IMR-90 (cell line): ENCODE results near the gene KIRREL2. TPM values are rescaled to one million over a fixed set of nuclear protein-coding genes. Genes with fewer than 3 reads are reported as not detected.

Experiments
- ATAC-seq: fragments of 200-7000 bp; cut with Tn5 transposase; 2 replicates; pipeline ENCODE4 v1.9.1; 2020; ENCODE audit warnings: low read depth, mild to moderate bottlenecking, moderate library complexity
- BruUV-seq: library from RNA; stranded (reverse); fragments of 400-500 nt; replicated peaks from 2 replicates; lab custom pipeline; 2021; lab: Mats Ljungman, UMichigan
- CTCF ChIA-PET: fragments of 300-600 bp; formaldehyde crosslinking; extraction: SDS; loops from one replicate; lab custom pipeline; 2021; ENCODE audit warnings: antibody characterized with exemption; lab: Yijun Ruan, JAX
- POLR2A ChIA-PET: fragments of 300-600 bp; sonication (Branson Sonifier 250); formaldehyde crosslinking; loops from one replicate; lab custom pipeline; 2022; ENCODE audit warnings: antibody characterized with exemption; ENCODE audit not compliant: unreplicated experiment; lab: Charles Lee
- DNase-seq: peaks from one replicate; pipeline ENCODE4 v3.0.0; 2013
- H2AFZ ChIP-seq: replicated peaks from 2 replicates; pipeline ENCODE3; 2013; ENCODE audit warnings: low read length, mild to moderate bottlenecking; ENCODE audit not compliant: poor library complexity
- H2AK5ac ChIP-seq: 2 replicates; pipeline ENCODE4 v1.6.1; 2013; ENCODE audit warnings: low read depth, low read length, inconsistent platforms
- H2AK9ac ChIP-seq: replicated peaks from 2 replicates; pipeline ENCODE3; 2013; ENCODE audit warnings: mild to moderate bottlenecking, low read depth, low read length, moderate library complexity; ENCODE audit not compliant: poor library complexity
- H2BK120ac ChIP-seq: 2 replicates; pipeline ENCODE4 v1.6.1; 2013; ENCODE audit warnings: low read depth, low read length, inconsistent platforms
- H2BK15ac ChIP-seq: 3 replicates; pipeline ENCODE4 v1.6.1; 2013; ENCODE audit warnings: low read depth, low read length, inconsistent platforms
- H2BK20ac ChIP-seq: 2 replicates; pipeline ENCODE4 v1.6.1; 2013; ENCODE audit warnings: low read depth, mild to moderate bottlenecking, inconsistent platforms, low read length, moderate library complexity
- H2BK5ac ChIP-seq: 2 replicates; pipeline ENCODE4 v1.6.1; 2013; ENCODE audit warnings: mild to moderate bottlenecking, low read depth, low read length, inconsistent platforms; ENCODE audit not compliant: poor library complexity, severe bottlenecking
- H3K14ac ChIP-seq: replicated peaks from 2 replicates; pipeline ENCODE4 v1.6.1; 2013; ENCODE audit warnings: low read depth, low read length, inconsistent platforms
- H3K18ac ChIP-seq: 2 replicates; pipeline ENCODE4 v1.6.1; 2013; ENCODE audit warnings: low read depth, low read length, control low read depth
- H3K23ac ChIP-seq: 2 replicates; pipeline ENCODE4 v1.6.1; 2013; ENCODE audit warnings: low read depth, low read length, inconsistent platforms
- H3K27ac ChIP-seq: 2 replicates; pipeline ENCODE4 v1.5.1; 2013; ENCODE audit warnings: mild to moderate bottlenecking, control low read depth, low read length; ENCODE audit not compliant: insufficient read depth
- H3K27me3 ChIP-seq: 2 replicates; pipeline ENCODE4 v1.6.1; 2013; ENCODE audit warnings: low read length; ENCODE audit not compliant: control insufficient read depth, insufficient read depth
- H3K36me3 ChIP-seq: 2 replicates; pipeline ENCODE4 v1.6.1; 2013; ENCODE audit warnings: low read length, mixed read lengths; ENCODE audit not compliant: control insufficient read depth, insufficient read depth
- H3K4ac ChIP-seq: 2 replicates; pipeline ENCODE4 v1.6.1; 2013; ENCODE audit warnings: low read depth, low read length, inconsistent platforms
- H3K4me1 ChIP-seq: 2 replicates; pipeline ENCODE4 v1.6.1; 2013; ENCODE audit warnings: low read length, mixed read lengths; ENCODE audit not compliant: control insufficient read depth, insufficient read depth
- H3K4me2 ChIP-seq: 2 replicates; pipeline ENCODE4 v1.6.1; 2013; ENCODE audit warnings: low read depth, mild to moderate bottlenecking, control low read depth, low read length, moderate library complexity
- H3K4me3 ChIP-seq: 2 replicates; pipeline ENCODE4 v1.5.1; 2013; ENCODE audit warnings: low read depth, mild to moderate bottlenecking, control low read depth, low read length, moderate library complexity; ENCODE audit not compliant: insufficient read depth
- H3K56ac ChIP-seq: 2 replicates; pipeline ENCODE4 v1.6.1; 2013; ENCODE audit warnings: low read length, inconsistent platforms; ENCODE audit not compliant: insufficient read depth; ENCODE audit errors: extremely low read depth
- H3K79me1 ChIP-seq, 2 experiments: 2 replicates each; pipeline ENCODE4 v1.6.1; 2013; ENCODE audit warnings: low read length in 2 of 2, inconsistent platforms in 1 of 2, low read depth in 1 of 2
- H3K9ac ChIP-seq: 2 replicates; pipeline ENCODE4 v1.6.1; 2013; ENCODE audit warnings: low read depth, low read length, control low read depth
- H3K9me1 ChIP-seq: 2 replicates; pipeline ENCODE4 v1.6.1; 2013; ENCODE audit warnings: low read length, inconsistent platforms; ENCODE audit not compliant: insufficient read depth
- H3K9me3 ChIP-seq: 2 replicates; pipeline ENCODE4 v1.6.1; 2013; ENCODE audit warnings: low read length; ENCODE audit not compliant: control insufficient read depth, insufficient read depth
- H4K20me1 ChIP-seq: 2 replicates; pipeline ENCODE4 v1.6.1; 2013; ENCODE audit warnings: low read length, inconsistent platforms; ENCODE audit not compliant: insufficient read depth
- H4K5ac ChIP-seq: 2 replicates; pipeline ENCODE4 v1.6.1; 2013; ENCODE audit warnings: mild to moderate bottlenecking, low read depth, low read length, control low read depth
- H4K8ac ChIP-seq, 2 experiments: 2 replicates each; pipeline ENCODE4 v1.6.1; 2013; ENCODE audit warnings: low read depth in 2 of 2, low read length in 2 of 2, control low read depth in 1 of 2, inconsistent platforms in 1 of 2
- H4K91ac ChIP-seq: 2 replicates; pipeline ENCODE4 v1.6.1; 2013; ENCODE audit warnings: low read depth, low read length, inconsistent platforms; ENCODE audit not compliant: insufficient read depth
- BHLHE40 ChIP-seq: fragments of 150-350 bp; IDR thresholded peaks from 2 replicates; pipeline ENCODE4 v1.6.1; 2016; ENCODE audit warnings: mild to moderate bottlenecking, low read depth, low read length
- CEBPB ChIP-seq: IDR thresholded peaks from 2 replicates; pipeline ENCODE4 v1.6.1; 2012; ENCODE audit warnings: low read depth, low read length, improper control_type of control experiment
- FOS ChIP-seq: fragments of 150-350 bp; IDR thresholded peaks from 2 replicates; pipeline ENCODE4 v1.6.1; 2016; ENCODE audit warnings: low read depth, low read length
- MAFK ChIP-seq: IDR thresholded peaks from 2 replicates; pipeline ENCODE4 v1.6.1; 2012; ENCODE audit warnings: low read depth, low read length, improper control_type of control experiment
- RCOR1 ChIP-seq: IDR thresholded peaks from 2 replicates; pipeline ENCODE4 v1.6.1; 2012; ENCODE audit warnings: mild to moderate bottlenecking, low read length, improper control_type of control experiment; ENCODE audit not compliant: insufficient replicate concordance
- WGBS, 2 experiments: methylation state at CpG; one replicate each; pipeline versions ENCODE4 v1.1.5 to v1.1.7; 2013; ENCODE audit warnings: missing lambda C conversion rate in 2 of 2; ENCODE audit not compliant: insufficient read length in 1 of 2; ENCODE audit errors: extremely low coverage in 2 of 2; 5-methylcytosine and 5-hydroxymethylcytosine counted together
- dilution Hi-C: fragments of 300-500 bp; cut with HindIII; formaldehyde crosslinking; loops from one replicate; pipeline ENCODE4 v1.14.3; 2018; ENCODE audit warnings: low sequenced_read_pairs; ENCODE audit not compliant: unreplicated experiment
- in situ Hi-C: fragments of 300-500 bp; cut with MboI; formaldehyde crosslinking; loops from 3 replicates; pipeline ENCODE4 v1.14.3; 2019; ENCODE audit warnings: low sequenced_read_pairs, inconsistent platforms, mixed read lengths
- intact Hi-C: fragments of 100-400 bp; cut with micrococcal nuclease; formaldehyde crosslinking; loops from 2 replicates; pipeline ENCODE4 v1.10.0; 2022
- polyA plus RNA-seq, 3 experiments: library from polyadenylated mRNA; depleted of rRNA; stranded (reverse); fragments of >200 nt; gene quantifications; 2 replicates each; pipeline ENCODE4 v1.2.3, GENCODE V29; 2012; ENCODE audit warnings: low replicate concordance in 1 of 3
- total RNA-seq: library from RNA; depleted of rRNA; stranded (reverse); fragments of >200 nt; gene quantifications from 2 replicates; pipeline ENCODE4 v1.2.3, GENCODE V29; 2012

The KIRREL2 gene
- total and polyA plus RNA-seq, 2 of the 4 experiments (the other 2 are of a cell fraction) = not detected

DNA sequence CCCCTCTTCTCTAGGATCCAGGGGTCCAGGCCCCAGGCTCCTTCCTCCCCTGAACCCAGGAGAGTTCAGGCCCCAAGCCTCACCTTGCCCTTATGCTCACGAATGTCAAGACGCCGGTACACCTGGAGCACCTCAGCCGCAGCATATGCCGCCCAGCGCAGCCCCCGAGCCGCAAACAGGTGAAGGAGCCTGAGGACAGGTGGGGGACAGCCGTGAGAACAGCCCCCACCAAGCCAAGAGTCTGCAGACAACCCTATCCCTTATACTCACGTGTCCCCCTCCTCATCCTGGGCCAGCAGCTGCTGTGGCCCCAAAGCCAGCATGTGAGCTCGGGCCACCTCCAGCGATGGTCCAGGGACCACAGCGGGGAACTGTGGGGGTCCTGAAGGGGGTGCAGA is 39.9 kb downstream of the KIRREL2 start:
- Histone ChIP-seq H3K56ac (no peak overlapping the region), H2BK15ac (no peak overlapping the region), H3K4me3 (no peak overlapping the region), H3K4me1 (peaks cover 10% of the 10 kb centered on the region), H3K9ac (no peak overlapping the region), H4K91ac (no peak overlapping the region), H2BK5ac (no peak overlapping the region), H3K27ac (no peak overlapping the region), H4K20me1 (no peaks in the 10 kb centered on the region), H3K14ac (no peak overlapping the region), H2BK120ac (no peak overlapping the region), H4K8ac (no peak overlapping the region), H3K4me2 (no peak overlapping the region), H2AFZ (no peak overlapping the region), H3K36me3 (peaks cover 19% of the 10 kb centered on the region), H2AK5ac (no peak overlapping the region), H3K9me3 (no peaks in the 10 kb centered on the region), H3K79me1 (peaks cover 16 to 36% of the 10 kb centered on the region in 2 experiments; a peak in 3 of 4 replicates), H2AK9ac (no peak overlapping the region), H4K5ac (no peak overlapping the region), H3K18ac (no peak overlapping the region), H3K23ac (no peak overlapping the region), H3K4ac (no peak overlapping the region), H2BK20ac (no peak overlapping the region), H3K27me3 (no peaks in the 10 kb centered on the region), H3K9me1 (peaks cover 1% of the 10 kb centered on the region)
- intact Hi-C loops = no loop called here
- dilution Hi-C loops = no loop called here
- DNase-seq = no peak
- BruUV-seq = no TSS peak
- ChIA-PET POLR2A (no interaction called here), CTCF (no interaction called here)
- TF ChIP-seq CEBPB (no peak), MAFK (no peak), RCOR1 (no peak), FOS (no peak), BHLHE40 (no peak)
- no CpG with 5 or more reads among the region's 13 CpGs for WGBS, 2 experiments
- ATAC-seq = no peak
- in situ Hi-C loops = no loop called here
